ELR (cell line): ENCODE measurements around the gene WNK1.
"Not testable (repeated sequence)": the region's sequence is repeated elsewhere in the genome, so short reads cannot be mapped to it uniquely, and the experiment has no call there.

Experiments used
- DNase-seq: peaks from one replicate; pipeline ENCODE4 v3.0.0-alpha.2; 2015; ENCODE audit warnings: low read depth

WNK1 gene

GRCh38 chr12:751999-752694 lies at the start of gene WNK1:
Gene WNK1 (plus strand): TSS chr12:752579. CDS start chr12:753566, 987 bp downstream.
- peak; percentile 100 for DNase-seq

GRCh38 chr12:704516-705242 lies 47.7 kb upstream of the WNK1 start:
- DNase-seq: no peak

- DNase-seq: not testable (repeated sequence)
Measured at GRCh38 chr12:708084-708483, 44.3 kb upstream of the WNK1 start.

- DNase-seq: no peak
Measured at GRCh38 chr12:709455-710020, 42.8 kb upstream of the WNK1 start.

- DNase-seq: peak; percentile 29
Measured at GRCh38 chr12:712172-712863, 40.1 kb upstream of the WNK1 start.

GRCh38 chr12:713281-713875 lies 39.0 kb upstream of the WNK1 start:
- no peak for DNase-seq

- DNase-seq: no peak
Measured at GRCh38 chr12:716506-716905, 35.9 kb upstream of the WNK1 start.

GRCh38 chr12:718756-719102 lies 33.6 kb upstream of the WNK1 start:
- DNase-seq: no peak

- DNase-seq: no peak
Measured at GRCh38 chr12:720231-720941, 32.0 kb upstream of the WNK1 start.

- DNase-seq: peak; percentile 29
Measured at GRCh38 chr12:724194-724855, 28.1 kb upstream of the WNK1 start.

- DNase-seq: no peak
Measured at GRCh38 chr12:725076-725475, 27.3 kb upstream of the WNK1 start.

- DNase-seq: peak; percentile 53
Measured at GRCh38 chr12:726281-727140, 25.9 kb upstream of the WNK1 start.

- peak; percentile 52 for DNase-seq
Measured at GRCh38 chr12:727321-727720, 25.1 kb upstream of the WNK1 start.

- no peak for DNase-seq
Measured at GRCh38 chr12:728781-729180, 23.6 kb upstream of the WNK1 start.

- no peak for DNase-seq
Measured at GRCh38 chr12:729221-729620, 23.2 kb upstream of the WNK1 start.

- DNase-seq: no peak
Measured at GRCh38 chr12:730550-730949, 21.8 kb upstream of the WNK1 start.

GRCh38 chr12:737122-737739 lies 15.1 kb upstream of the WNK1 start:
- no peak for DNase-seq

GRCh38 chr12:738712-739111 lies 13.7 kb upstream of the WNK1 start:
- DNase-seq: no peak

GRCh38 chr12:739349-739748 lies 13.0 kb upstream of the WNK1 start:
- no peak for DNase-seq

- DNase-seq: no peak
Measured at GRCh38 chr12:740921-741320, 11.5 kb upstream of the WNK1 start.
